ENCODE results near the gene NEK10. TPM values are rescaled to one million over a fixed set of nuclear protein-coding genes. Genes with fewer than 3 reads are reported as not detected.

The NEK10 gene
- polyA plus RNA-seq, 1 experiment, result 2.5 TPM

GRCh38 chr3:27073912-27074311, 295.3 kb downstream of the NEK10 start:
- Histone ChIP-seq H3K4me3 (ENCODE audit: low read depth, low read length) (no peak overlapping the region), H3K36me3 (ENCODE audit: control insufficient read depth, insufficient read depth, low read length) (no peaks in the 10 kb centered on the region), H3K27me3 (ENCODE audit: control insufficient read depth, insufficient read depth, low read length) (no peaks in the 10 kb centered on the region)
- TF ChIP-seq, protein P1, sequence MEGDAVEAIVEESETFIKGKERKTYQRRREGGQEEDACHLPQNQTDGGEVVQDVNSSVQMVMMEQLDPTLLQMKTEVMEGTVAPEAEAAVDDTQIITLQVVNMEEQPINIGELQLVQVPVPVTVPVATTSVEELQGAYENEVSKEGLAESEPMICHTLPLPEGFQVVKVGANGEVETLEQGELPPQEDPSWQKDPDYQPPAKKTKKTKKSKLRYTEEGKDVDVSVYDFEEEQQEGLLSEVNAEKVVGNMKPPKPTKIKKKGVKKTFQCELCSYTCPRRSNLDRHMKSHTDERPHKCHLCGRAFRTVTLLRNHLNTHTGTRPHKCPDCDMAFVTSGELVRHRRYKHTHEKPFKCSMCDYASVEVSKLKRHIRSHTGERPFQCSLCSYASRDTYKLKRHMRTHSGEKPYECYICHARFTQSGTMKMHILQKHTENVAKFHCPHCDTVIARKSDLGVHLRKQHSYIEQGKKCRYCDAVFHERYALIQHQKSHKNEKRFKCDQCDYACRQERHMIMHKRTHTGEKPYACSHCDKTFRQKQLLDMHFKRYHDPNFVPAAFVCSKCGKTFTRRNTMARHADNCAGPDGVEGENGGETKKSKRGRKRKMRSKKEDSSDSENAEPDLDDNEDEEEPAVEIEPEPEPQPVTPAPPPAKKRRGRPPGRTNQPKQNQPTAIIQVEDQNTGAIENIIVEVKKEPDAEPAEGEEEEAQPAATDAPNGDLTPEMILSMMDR (IDR thresholded peaks at IDR 0.05; ENCODE audit: insufficient read depth, low read depth, low read length), result no peak
- DNase-seq (ENCODE audit: low read depth), result no peak
- ChIA-PET CTCF (interaction anchor here (0.6 kb wide), 1 partner anchor 902 kb away, joined by 3 read pairs; no protein-coding TSS in a partner anchor), POLR2A (no interaction called here)

DNA sequence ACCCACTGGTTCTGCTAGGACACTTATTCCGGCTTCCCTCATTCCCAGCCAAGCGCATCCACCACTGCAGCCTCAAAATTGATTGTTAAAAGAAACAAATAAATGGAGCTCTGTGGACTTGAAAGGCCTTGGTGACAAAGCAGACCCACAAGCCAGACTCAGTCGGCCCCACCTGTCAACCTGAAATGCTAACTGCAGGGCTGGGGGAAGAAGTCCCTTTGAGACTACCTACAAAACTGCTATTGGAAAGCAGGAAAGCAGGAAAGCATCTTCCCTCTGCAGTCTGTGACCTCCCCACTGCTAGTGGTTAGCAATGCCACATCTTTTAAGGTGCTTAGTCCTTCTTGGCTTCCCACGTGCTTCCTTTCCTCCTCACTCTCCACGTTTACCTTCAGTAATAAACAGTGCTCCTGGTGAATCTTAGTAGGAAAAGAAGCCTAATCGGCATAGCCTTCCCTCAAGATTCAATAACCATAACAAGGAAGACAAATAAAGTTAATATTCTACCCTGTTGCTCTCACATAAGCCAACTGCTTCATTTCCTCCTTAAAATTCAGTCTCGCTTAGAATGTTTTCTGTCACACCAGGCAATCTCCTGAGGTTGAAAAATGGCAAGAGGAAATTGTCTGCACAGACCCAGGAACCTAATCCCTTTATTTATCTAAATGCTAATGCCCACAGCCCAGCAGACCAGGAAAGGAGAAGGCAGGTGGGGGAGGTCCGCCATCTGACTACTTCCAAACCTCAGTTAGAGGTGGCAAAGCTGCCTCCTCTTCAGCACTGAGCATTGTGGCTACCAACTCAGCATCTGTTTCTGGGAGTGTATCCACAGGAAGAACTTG, 296.2 kb downstream of the NEK10 start:
- no peak overlapping the region for H3K4me3 ChIP-seq (ENCODE audit: low read depth, low read length)
- no peak for DNase-seq (ENCODE audit: low read depth)
- CTCF ChIA-PET, result no interaction called here

GRCh38 chr3:27060336-27060735, 308.8 kb downstream of the NEK10 start:
- TF ChIP-seq, protein P1 (IDR thresholded peaks at IDR 0.05; ENCODE audit: insufficient read depth, low read depth, low read length), result no peak
- Histone ChIP-seq H3K27me3 (ENCODE audit: control insufficient read depth, insufficient read depth, low read length) (no peaks in the 10 kb centered on the region), H3K36me3 (ENCODE audit: control insufficient read depth, insufficient read depth, low read length) (no peaks in the 10 kb centered on the region), H3K4me3 (ENCODE audit: low read depth, low read length) (no peak overlapping the region)
- POLR2A ChIA-PET, result no interaction called here
- no peak for DNase-seq (ENCODE audit: low read depth)
- CTCF ChIA-PET, result no interaction called here

More for the DNA sequence above, 296.2 kb downstream of the NEK10 start:
- POLR2A ChIA-PET, result no interaction called here
- Histone ChIP-seq H3K27me3 (ENCODE audit: control insufficient read depth, insufficient read depth, low read length) (no peaks in the 10 kb centered on the region), H3K36me3 (ENCODE audit: control insufficient read depth, insufficient read depth, low read length) (no peaks in the 10 kb centered on the region)
- TF ChIP-seq, protein P1 (IDR thresholded peaks at IDR 0.05; ENCODE audit: insufficient read depth, low read depth, low read length), result no peak

Small RNA genes within 50 kb of the gene (small RNA-seq; reads per million reads assigned to genes)
- not detected for gene MINOS1P3 (ENCODE audit: insufficient read length, low read depth, low replicate concordance)
- gene RNU6-342P (ENCODE audit: insufficient read length, low read depth, low replicate concordance), result not detected

Other genes starting within 250 kb of the NEK10 start
- gene SLC4A7, start 115.0 kb upstream of the NEK10 start, polyA plus RNA-seq (2011; rRNA removed), result 15.4 and 36.7 TPM in 2 replicates